ENCODE results near the gene OGFR.

Gene OGFR

GRCh38 chr20:62804627-62805154 is at the start of gene OGFR:
OGFR (plus strand) TSS chr20:62804835; CDS start chr20:62804860, 25 bp downstream.
- intact Hi-C loops (cut with DNase I) = loop anchor here (5.0 kb wide), 2 partner anchors 43 to 137 kb away; no protein-coding TSS in a partner anchor
- peak in 5 of 10 donors; percentile 55 to 92 (median 64) for DNase-seq

GRCh38 chr20:62754991-62755356 is 49.7 kb upstream of the OGFR start:
- intact Hi-C loops (cut with DNase I) = no loop called here
- DNase-seq = no peak

GRCh38 chr20:62755817-62756724 is 48.6 kb upstream of the OGFR start:
- peak in 4 of 10 donors; percentile 5 to 70 (median 66) for DNase-seq
- intact Hi-C loops (cut with DNase I) = no loop called here

- intact Hi-C loops (cut with DNase I) = no loop called here
- DNase-seq = peak in 3 of 10 donors; percentile 26 to 63 (median 63)
Measured at GRCh38 chr20:62758226-62758912, 46.3 kb upstream of the OGFR start.

GRCh38 chr20:62759981-62760431 is 44.6 kb upstream of the OGFR start:
- DNase-seq = peak in 3 of 10 donors; percentile 38 to 69 (median 51)
- intact Hi-C loops (cut with DNase I) = no loop called here

- intact Hi-C loops (cut with DNase I) = no loop called here
Measured at GRCh38 chr20:62760471-62760855, 44.2 kb upstream of the OGFR start.

GRCh38 chr20:62760856-62761758 is 43.5 kb upstream of the OGFR start:
- intact Hi-C loops (cut with DNase I) = no loop called here
- DNase-seq = peak in 3 of 10 donors; percentile 72 to 79 (median 73)

More at GRCh38 chr20:62760471-62760855, 44.2 kb upstream of the OGFR start:
- peak in 2 of 10 donors; percentile 52 to 76 for DNase-seq

GRCh38 chr20:62761759-62762131 is 42.9 kb upstream of the OGFR start:
- intact Hi-C loops (cut with DNase I) = no loop called here
- peak in 1 of 10 donors; percentile 29 for DNase-seq

GRCh38 chr20:62762376-62762775 is 42.3 kb upstream of the OGFR start:
- intact Hi-C loops (cut with DNase I) = no loop called here

GRCh38 chr20:62762801-62763368 is 41.8 kb upstream of the OGFR start:
- DNase-seq = peak in 3 of 10 donors; percentile 55 to 78 (median 65)
- intact Hi-C loops (cut with DNase I) = no loop called here

More at GRCh38 chr20:62762376-62762775, 42.3 kb upstream of the OGFR start:
- peak in 3 of 10 donors; percentile 48 to 63 (median 53) for DNase-seq

GRCh38 chr20:62763404-62763803 is 41.2 kb upstream of the OGFR start:
- DNase-seq = peak in 2 of 10 donors; percentile 33 to 41
- intact Hi-C loops (cut with DNase I) = no loop called here

GRCh38 chr20:62764156-62764935 is 40.3 kb upstream of the OGFR start:
- peak in 3 of 10 donors; percentile 50 to 80 (median 78) for DNase-seq
- intact Hi-C loops (cut with DNase I) = no loop called here

- DNase-seq = peak in 3 of 10 donors; percentile 23 to 68 (median 61)
- intact Hi-C loops (cut with DNase I) = no loop called here
Measured at GRCh38 chr20:62765021-62765420, 39.6 kb upstream of the OGFR start.

GRCh38 chr20:62765432-62766070 is 39.1 kb upstream of the OGFR start:
- intact Hi-C loops (cut with DNase I) = no loop called here
- peak in 2 of 10 donors; percentile 31 to 64 for DNase-seq

GRCh38 chr20:62766071-62766450 is 38.6 kb upstream of the OGFR start:
- intact Hi-C loops (cut with DNase I) = no loop called here
- peak in 3 of 10 donors; percentile 32 to 75 (median 46) for DNase-seq

GRCh38 chr20:62766716-62767115 is 37.9 kb upstream of the OGFR start:
- intact Hi-C loops (cut with DNase I) = no loop called here
- peak in 3 of 10 donors; percentile 48 to 70 (median 70) for DNase-seq

- intact Hi-C loops (cut with DNase I) = no loop called here
- DNase-seq = peak in 1 of 10 donors; percentile 61
Measured at GRCh38 chr20:62768234-62768546, 36.4 kb upstream of the OGFR start.

Measured in posterior cingulate gyrus (tissue), 11 donors.